HepG2 (cell line): ENCODE results near the gene ZNF264. TPM values are rescaled to one million over a fixed set of nuclear protein-coding genes. Genes with fewer than 3 reads are reported as not detected.

Experiments used
- CBX2 ChIP-seq, 2 experiments: fragments of 200-600 bp in 1 of 2; sonication (generic); formaldehyde crosslinking in 1 of 2; IDR thresholded peaks; 2 replicates each; pipeline versions ENCODE4 v1.7.0 to v1.8.1; 2018 to 2022; ENCODE audit warnings: low read depth in 2 of 2, low read length in 1 of 2, mild to moderate bottlenecking in 1 of 2, missing genetic modification reagents in 1 of 2
- POLR2G ChIP-seq: fragments of 200-400 bp; formaldehyde crosslinking; IDR thresholded peaks from 2 replicates; pipeline ENCODE4 v1.6.1; 2018; ENCODE audit warnings: mild to moderate bottlenecking, low read depth, low read length, moderate library complexity
- RBAK ChIP-seq: sonication (generic); formaldehyde crosslinking; IDR thresholded peaks from 2 replicates; pipeline ENCODE4 v1.5.1; 2020; ENCODE audit warnings: mild to moderate bottlenecking, missing genetic modification reagents
- SP140L ChIP-seq: sonication (generic); formaldehyde crosslinking; IDR thresholded peaks from 2 replicates; pipeline ENCODE4 v1.4.0; 2020; ENCODE audit warnings: missing genetic modification reagents, borderline replicate concordance
- ZIK1 ChIP-seq: sonication (generic); formaldehyde crosslinking; IDR thresholded peaks from 2 replicates; pipeline ENCODE4 v1.5.0; 2020; ENCODE audit warnings: mild to moderate bottlenecking, low read depth, missing genetic modification reagents, borderline replicate concordance
- ZNF180 ChIP-seq: sonication (generic); formaldehyde crosslinking; IDR thresholded peaks from 2 replicates; pipeline ENCODE4 v1.4.0; 2020; ENCODE audit warnings: low read depth, missing genetic modification reagents, borderline replicate concordance
- ZNF282 ChIP-seq: fragments of 450-650 bp; IDR thresholded peaks from 2 replicates; pipeline ENCODE4 v1.6.1; 2018; ENCODE audit not compliant: partially characterized antibody
- polyA plus RNA-seq, 8 experiments: library from polyadenylated mRNA; depleted of rRNA in 3 of 8; stranded (reverse) in 7 of 8; unstranded in 1 of 8; fragments of >200 nt; fragmentation: Illumina TruSeq in 4 of 8; extraction: Trizol in 4 of 8; gene quantifications; 2 replicates each; pipeline versions ENCODE4 v1.2.1 to v1.2.3, GENCODE V29; 2011 to 2016; ENCODE audit warnings: low read depth in 4 of 8, missing spikeins in 1 of 8, mixed read lengths in 1 of 8; ENCODE audit not compliant: insufficient read depth in 1 of 8
- total RNA-seq, 5 experiments: library from RNA; depleted of rRNA; stranded (reverse); fragments of >200 nt; fragmentation: Illumina TruSeq; extraction: Trizol; gene quantifications; 2 replicates each; pipeline ENCODE4 v1.2.3, GENCODE V29; 2016; ENCODE audit warnings: low read depth in 1 of 5
- TF ChIP-seq, protein P1 (sequence below): sonication (generic); formaldehyde crosslinking; IDR thresholded peaks from 2 replicates; pipeline ENCODE4 v1.9.0; 2021; ENCODE audit warnings: missing genetic modification reagents, borderline replicate concordance
- TF ChIP-seq, protein P2 (sequence below): sonication (generic); formaldehyde crosslinking; IDR thresholded peaks from 2 replicates; pipeline ENCODE4 v1.4.0; 2020; ENCODE audit warnings: mild to moderate bottlenecking, missing genetic modification reagents
- TF ChIP-seq, protein P3 (sequence below): sonication (generic); formaldehyde crosslinking; IDR thresholded peaks from 2 replicates; pipeline ENCODE4 v1.8.1; 2022; ENCODE audit warnings: low read depth, mild to moderate bottlenecking, missing genetic modification reagents
- TF ChIP-seq, protein P4 (sequence below): sonication (generic); formaldehyde crosslinking; IDR thresholded peaks from 2 replicates; pipeline ENCODE4 v1.4.0; 2020; ENCODE audit warnings: missing genetic modification reagents, mild to moderate bottlenecking, borderline replicate concordance
- TF ChIP-seq, protein P5 (sequence below): sonication (generic); formaldehyde crosslinking; IDR thresholded peaks from 2 replicates; pipeline ENCODE4 v1.5.0; 2020; ENCODE audit warnings: mild to moderate bottlenecking, missing genetic modification reagents

Gene ZNF264
- total and polyA plus RNA-seq, 2 of the 13 experiments (the other 11 are each of a cell fraction or from before 2014, with no cell fraction given), result 3.5 to 17.6 TPM

GRCh38 chr19:57191141-57192076 lies at the start of gene ZNF264 (continued):
- TF ChIP-seq, protein P1, sequence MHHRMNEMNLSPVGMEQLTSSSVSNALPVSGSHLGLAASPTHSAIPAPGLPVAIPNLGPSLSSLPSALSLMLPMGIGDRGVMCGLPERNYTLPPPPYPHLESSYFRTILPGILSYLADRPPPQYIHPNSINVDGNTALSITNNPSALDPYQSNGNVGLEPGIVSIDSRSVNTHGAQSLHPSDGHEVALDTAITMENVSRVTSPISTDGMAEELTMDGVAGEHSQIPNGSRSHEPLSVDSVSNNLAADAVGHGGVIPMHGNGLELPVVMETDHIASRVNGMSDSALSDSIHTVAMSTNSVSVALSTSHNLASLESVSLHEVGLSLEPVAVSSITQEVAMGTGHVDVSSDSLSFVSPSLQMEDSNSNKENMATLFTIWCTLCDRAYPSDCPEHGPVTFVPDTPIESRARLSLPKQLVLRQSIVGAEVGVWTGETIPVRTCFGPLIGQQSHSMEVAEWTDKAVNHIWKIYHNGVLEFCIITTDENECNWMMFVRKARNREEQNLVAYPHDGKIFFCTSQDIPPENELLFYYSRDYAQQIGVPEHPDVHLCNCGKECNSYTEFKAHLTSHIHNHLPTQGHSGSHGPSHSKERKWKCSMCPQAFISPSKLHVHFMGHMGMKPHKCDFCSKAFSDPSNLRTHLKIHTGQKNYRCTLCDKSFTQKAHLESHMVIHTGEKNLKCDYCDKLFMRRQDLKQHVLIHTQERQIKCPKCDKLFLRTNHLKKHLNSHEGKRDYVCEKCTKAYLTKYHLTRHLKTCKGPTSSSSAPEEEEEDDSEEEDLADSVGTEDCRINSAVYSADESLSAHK (CRISPR knock-in tag), result no peak
- TF ChIP-seq ZNF180 (CRISPR knock-in tag), result no peak
- TF ChIP-seq POLR2G, result peak; percentile 86
- TF ChIP-seq, protein P2, sequence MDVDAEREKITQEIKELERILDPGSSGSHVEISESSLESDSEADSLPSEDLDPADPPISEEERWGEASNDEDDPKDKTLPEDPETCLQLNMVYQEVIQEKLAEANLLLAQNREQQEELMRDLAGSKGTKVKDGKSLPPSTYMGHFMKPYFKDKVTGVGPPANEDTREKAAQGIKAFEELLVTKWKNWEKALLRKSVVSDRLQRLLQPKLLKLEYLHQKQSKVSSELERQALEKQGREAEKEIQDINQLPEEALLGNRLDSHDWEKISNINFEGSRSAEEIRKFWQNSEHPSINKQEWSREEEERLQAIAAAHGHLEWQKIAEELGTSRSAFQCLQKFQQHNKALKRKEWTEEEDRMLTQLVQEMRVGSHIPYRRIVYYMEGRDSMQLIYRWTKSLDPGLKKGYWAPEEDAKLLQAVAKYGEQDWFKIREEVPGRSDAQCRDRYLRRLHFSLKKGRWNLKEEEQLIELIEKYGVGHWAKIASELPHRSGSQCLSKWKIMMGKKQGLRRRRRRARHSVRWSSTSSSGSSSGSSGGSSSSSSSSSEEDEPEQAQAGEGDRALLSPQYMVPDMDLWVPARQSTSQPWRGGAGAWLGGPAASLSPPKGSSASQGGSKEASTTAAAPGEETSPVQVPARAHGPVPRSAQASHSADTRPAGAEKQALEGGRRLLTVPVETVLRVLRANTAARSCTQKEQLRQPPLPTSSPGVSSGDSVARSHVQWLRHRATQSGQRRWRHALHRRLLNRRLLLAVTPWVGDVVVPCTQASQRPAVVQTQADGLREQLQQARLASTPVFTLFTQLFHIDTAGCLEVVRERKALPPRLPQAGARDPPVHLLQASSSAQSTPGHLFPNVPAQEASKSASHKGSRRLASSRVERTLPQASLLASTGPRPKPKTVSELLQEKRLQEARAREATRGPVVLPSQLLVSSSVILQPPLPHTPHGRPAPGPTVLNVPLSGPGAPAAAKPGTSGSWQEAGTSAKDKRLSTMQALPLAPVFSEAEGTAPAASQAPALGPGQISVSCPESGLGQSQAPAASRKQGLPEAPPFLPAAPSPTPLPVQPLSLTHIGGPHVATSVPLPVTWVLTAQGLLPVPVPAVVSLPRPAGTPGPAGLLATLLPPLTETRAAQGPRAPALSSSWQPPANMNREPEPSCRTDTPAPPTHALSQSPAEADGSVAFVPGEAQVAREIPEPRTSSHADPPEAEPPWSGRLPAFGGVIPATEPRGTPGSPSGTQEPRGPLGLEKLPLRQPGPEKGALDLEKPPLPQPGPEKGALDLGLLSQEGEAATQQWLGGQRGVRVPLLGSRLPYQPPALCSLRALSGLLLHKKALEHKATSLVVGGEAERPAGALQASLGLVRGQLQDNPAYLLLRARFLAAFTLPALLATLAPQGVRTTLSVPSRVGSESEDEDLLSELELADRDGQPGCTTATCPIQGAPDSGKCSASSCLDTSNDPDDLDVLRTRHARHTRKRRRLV, result peak; percentile 80; the same call in 1 of the 2 replicates
- no peak for TF ChIP-seq RBAK (CRISPR knock-in tag)
- no peak for TF ChIP-seq SP140L (CRISPR knock-in tag)
- TF ChIP-seq, protein P3, sequence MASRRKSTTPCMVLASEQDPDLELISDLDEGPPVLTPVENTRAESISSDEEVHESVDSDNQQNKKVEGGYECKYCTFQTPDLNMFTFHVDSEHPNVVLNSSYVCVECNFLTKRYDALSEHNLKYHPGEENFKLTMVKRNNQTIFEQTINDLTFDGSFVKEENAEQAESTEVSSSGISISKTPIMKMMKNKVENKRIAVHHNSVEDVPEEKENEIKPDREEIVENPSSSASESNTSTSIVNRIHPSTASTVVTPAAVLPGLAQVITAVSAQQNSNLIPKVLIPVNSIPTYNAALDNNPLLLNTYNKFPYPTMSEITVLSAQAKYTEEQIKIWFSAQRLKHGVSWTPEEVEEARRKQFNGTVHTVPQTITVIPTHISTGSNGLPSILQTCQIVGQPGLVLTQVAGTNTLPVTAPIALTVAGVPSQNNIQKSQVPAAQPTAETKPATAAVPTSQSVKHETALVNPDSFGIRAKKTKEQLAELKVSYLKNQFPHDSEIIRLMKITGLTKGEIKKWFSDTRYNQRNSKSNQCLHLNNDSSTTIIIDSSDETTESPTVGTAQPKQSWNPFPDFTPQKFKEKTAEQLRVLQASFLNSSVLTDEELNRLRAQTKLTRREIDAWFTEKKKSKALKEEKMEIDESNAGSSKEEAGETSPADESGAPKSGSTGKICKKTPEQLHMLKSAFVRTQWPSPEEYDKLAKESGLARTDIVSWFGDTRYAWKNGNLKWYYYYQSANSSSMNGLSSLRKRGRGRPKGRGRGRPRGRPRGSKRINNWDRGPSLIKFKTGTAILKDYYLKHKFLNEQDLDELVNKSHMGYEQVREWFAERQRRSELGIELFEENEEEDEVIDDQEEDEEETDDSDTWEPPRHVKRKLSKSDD, result peak; percentile 94
- TF ChIP-seq, protein P4, sequence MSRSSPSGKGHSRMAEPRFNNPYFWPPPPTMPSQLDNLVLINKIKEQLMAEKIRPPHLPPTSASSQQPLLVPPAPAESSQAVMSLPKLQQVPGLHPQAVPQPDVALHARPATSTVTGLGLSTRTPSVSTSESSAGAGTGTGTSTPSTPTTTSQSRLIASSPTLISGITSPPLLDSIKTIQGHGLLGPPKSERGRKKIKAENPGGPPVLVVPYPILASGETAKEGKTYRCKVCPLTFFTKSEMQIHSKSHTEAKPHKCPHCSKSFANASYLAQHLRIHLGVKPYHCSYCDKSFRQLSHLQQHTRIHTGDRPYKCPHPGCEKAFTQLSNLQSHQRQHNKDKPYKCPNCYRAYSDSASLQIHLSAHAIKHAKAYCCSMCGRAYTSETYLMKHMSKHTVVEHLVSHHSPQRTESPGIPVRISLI (CRISPR knock-in tag), result no peak
- no peak for TF ChIP-seq ZNF282
- TF ChIP-seq ZIK1 (CRISPR knock-in tag), result no peak
- TF ChIP-seq, protein P5, sequence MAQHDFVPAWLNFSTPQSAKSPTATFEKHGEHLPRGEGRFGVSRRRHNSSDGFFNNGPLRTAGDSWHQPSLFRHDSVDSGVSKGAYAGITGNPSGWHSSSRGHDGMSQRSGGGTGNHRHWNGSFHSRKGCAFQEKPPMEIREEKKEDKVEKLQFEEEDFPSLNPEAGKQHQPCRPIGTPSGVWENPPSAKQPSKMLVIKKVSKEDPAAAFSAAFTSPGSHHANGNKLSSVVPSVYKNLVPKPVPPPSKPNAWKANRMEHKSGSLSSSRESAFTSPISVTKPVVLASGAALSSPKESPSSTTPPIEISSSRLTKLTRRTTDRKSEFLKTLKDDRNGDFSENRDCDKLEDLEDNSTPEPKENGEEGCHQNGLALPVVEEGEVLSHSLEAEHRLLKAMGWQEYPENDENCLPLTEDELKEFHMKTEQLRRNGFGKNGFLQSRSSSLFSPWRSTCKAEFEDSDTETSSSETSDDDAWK (CRISPR knock-in tag), result no peak
- no peak for TF ChIP-seq CBX2 (IDR thresholded peaks at IDR 0.05; ENCODE audit: low read depth, low read length)
- no peak for TF ChIP-seq CBX2 (CRISPR knock-in tag; IDR thresholded peaks at IDR 0.05; ENCODE audit: low read depth)
